Activated CD8-positive, alpha-beta memory T cell treated with anti-CD3 and anti-CD28 coated beads, Interleukin-2, amount 50 U/mL, for 24 hours (primary cell): ENCODE data around the gene POU2F3.
"Not testable (repeated sequence)": the region's sequence is repeated elsewhere in the genome, so short reads cannot be mapped to it uniquely, and the experiment has no call there.

Experiments
- DNase-seq: peaks from one replicate; pipeline ENCODE4 v3.0.0-alpha.2; 2020; ENCODE audit errors: extremely low read depth

Gene POU2F3

DNA sequence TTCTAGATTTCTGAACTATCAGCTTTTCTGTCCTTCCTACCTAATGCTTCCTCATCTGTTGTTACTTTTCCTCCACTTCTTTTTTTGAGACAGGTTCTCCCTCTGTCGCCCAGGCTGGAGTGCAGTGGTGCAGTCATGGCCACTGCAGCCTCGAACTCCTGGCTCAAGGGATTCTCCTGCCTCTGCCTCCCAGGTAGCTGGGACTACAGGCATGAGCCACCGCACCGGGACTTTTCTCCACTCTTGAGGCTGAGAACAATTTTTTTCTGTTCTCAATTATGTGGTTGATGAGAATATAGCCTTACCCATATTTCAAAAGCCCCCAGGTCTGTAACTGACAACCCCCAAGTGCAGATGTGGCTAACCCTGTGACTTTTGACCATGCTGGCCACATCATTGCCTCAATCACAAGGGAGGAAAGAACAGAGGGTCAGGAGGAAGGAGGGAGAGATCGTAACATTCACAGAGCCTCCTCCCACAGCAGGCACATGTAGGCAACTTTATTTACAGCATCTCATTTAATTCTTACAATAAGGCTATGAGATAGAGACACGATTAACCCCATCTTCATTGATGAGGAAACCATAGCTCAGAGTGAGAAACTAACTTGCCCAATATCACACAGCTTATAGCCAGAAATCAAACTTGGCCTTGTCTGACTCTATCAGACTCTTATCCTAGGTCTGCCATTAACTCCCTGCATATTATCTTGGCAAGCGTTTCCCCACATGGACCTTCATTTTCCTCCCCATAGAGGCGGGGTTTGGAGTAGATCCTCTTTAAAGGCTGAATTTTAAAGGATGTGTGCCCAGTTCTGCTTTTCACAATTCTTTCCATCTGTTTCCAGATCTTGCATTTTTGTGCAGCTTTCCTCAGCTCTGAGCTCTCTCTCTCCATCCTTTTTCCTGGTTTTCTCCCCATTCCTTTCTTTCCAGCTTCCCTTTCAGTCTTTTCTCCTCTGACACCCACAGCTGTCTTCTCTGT is 9.6 kb downstream of the POU2F3 start:
- no peak for DNase-seq

- not testable (repeated sequence) for DNase-seq
Observed at GRCh38 chr11:120253377-120253776, 13.4 kb downstream of the POU2F3 start.

GRCh38 chr11:120254788-120255518 is 15.0 kb downstream of the POU2F3 start:
- DNase-seq = no peak

GRCh38 chr11:120255519-120255866 is 15.6 kb downstream of the POU2F3 start:
- no peak for DNase-seq

DNA sequence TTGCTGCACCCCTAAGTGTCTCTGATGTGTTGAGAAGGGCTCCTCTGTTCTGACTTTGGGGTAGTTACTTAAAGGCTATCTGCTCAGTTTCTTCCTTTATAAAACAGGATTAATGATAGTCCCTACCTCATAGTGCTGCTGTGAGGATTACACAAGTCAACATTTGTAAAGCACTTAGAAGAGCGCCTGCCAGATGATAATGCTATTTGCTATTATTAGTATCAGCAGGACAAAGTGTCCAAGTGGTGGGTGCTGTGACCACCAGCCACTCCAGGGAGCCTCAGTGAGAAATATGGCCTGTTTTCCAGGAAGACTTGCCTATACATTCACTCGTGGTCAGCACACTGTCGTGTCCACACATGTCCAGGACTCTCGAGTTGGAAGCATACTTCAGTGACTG is 16.2 kb downstream of the POU2F3 start:
- no peak for DNase-seq

DNA sequence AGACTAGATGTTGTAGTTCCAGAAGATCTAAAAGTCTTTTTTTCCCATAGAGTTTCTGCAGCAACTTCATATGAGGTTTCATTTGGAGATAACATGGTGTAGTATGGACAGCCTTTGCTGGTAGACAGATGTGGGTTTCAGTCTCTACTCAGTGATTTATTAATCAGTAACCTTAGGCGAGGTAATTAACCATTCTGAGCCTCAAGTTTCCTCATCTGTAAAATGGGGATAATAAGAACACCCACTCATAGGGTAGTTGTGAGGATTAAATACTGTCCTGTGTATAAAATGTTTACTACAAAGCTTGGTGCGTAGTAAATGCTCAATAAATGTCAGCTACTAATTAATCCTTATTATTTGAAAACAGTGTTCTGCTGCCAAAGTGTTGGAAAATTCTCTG is 16.8 kb downstream of the POU2F3 start:
- no peak for DNase-seq

GRCh38 chr11:120257346-120257745 is 17.4 kb downstream of the POU2F3 start:
- no peak for DNase-seq

GRCh38 chr11:120258661-120259060 is 18.7 kb downstream of the POU2F3 start:
- DNase-seq = no peak

- no peak for DNase-seq
Observed at GRCh38 chr11:120259241-120259640, 19.3 kb downstream of the POU2F3 start.

DNA sequence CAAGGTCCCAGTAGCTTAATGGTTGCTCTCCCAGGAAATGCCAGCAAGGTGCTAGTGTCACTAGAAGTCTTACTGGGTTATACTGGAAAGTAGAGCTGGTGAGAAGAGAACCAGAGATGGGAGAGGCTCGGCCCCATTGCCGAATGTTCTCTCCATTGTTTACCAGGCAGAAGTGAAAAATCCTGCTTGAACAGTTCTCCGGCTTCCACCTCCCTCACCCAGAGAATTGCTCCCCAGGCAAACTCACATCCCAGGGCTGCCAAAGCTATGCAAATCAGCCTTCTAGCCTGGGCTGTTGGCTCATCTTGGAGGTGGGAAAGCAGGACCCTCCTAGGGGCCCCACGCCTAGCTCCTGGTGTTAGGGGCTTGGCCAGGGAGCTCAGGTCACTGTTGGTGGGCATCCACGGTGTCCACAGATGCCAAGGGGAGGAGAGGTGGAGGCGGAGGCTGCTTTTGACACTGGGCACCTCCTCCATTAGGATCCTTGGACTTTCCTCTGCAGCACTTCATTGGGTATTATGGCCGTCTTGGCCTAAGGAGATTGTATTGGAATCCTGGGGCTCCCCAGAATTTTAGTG is 20.1 kb downstream of the POU2F3 start:
- no peak for DNase-seq

DNA sequence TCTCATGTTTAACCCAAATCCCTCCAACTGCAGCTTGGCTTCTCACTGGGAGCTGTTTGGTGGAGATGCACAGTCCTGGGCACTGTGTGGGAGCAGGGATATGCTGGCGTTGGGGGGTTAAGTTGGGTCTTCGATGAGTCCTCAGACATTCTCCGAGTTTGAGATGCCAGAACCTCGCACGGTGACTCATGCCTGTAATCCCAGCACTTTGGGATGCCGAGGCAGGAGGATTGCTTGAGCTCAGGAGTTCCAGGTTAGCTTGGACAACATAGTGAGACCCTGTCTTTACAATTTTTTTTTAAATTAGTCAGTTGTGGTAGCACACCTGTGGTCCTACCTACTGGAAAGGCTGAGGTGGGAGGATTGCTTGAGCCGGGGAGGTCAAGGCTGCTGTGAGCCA is 20.7 kb downstream of the POU2F3 start:
- no peak for DNase-seq

- no peak for DNase-seq
Observed at GRCh38 chr11:120261321-120261720, 21.4 kb downstream of the POU2F3 start.

GRCh38 chr11:120261931-120262330 is 22.0 kb downstream of the POU2F3 start:
- DNase-seq = no peak

- DNase-seq = no peak
Observed at GRCh38 chr11:120267319-120267718, 27.4 kb downstream of the POU2F3 start.

- DNase-seq = no peak
Observed at GRCh38 chr11:120268686-120269085, 28.7 kb downstream of the POU2F3 start.

- DNase-seq = no peak
Observed at GRCh38 chr11:120270386-120270785, 30.4 kb downstream of the POU2F3 start.

DNA sequence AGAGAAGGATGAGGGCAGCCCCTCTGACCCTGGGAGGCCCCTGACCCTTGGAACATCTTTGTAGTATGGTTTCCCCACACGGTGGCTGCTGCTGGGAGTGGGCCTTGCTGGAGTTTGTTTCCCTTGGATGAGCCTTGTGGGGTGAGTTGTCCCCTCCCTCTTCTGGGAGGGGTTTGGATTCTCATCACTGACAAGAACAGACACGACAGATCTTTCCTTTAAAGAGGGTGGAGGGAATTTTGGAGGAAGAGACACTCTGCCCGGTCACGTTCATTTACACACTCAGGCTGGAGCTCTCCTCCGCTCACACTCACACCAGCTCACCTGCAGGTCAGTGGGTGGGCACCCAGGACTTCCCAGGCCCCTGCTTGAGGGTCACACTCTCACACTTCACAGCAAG is 31.7 kb downstream of the POU2F3 start:
- DNase-seq = no peak

DNA sequence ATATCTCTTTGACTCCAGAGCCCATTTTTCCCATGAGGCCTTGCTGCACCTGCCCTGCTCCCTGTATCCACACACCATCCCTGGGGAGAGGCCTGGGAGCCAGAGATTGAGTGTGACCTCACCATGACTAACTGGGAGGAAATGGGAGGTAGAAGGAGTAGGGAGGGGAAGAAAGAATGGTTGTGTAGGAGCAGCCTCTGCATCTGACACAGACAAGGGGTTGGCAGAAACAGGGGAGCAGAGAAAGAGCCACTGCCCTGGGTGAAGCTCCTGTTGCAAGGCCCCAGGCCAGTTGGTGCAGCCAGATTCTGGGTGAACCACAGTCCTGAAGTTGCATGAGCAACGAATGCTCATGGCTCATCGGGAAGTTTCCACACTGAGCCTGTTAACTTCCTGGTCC is 32.4 kb downstream of the POU2F3 start:
- DNase-seq = no peak

DNA sequence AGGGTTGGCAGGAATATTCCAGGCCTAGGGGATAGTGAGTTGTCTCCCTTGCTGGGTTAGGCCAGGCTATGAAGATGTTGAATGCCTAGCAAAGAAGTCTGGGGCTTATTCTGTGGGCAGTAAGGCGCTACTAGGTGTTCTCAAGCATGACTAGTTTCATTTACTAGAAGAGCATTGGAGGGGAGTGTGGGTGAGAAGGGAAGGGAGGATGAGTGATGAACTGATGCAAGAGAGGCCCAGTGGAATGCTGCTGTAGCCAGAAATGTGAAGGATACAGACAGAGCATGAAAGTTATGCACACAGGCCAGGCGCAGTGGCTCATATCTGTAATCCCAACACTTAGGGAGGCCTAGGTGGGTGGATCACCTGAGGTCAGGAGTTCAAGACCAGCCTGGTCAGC is 33.5 kb downstream of the POU2F3 start:
- no peak for DNase-seq

- DNase-seq = not testable (repeated sequence)
Observed at GRCh38 chr11:120273956-120274355, 34.0 kb downstream of the POU2F3 start.

- no peak for DNase-seq
Observed at GRCh38 chr11:120279502-120279901, 39.6 kb downstream of the POU2F3 start.

DNA sequence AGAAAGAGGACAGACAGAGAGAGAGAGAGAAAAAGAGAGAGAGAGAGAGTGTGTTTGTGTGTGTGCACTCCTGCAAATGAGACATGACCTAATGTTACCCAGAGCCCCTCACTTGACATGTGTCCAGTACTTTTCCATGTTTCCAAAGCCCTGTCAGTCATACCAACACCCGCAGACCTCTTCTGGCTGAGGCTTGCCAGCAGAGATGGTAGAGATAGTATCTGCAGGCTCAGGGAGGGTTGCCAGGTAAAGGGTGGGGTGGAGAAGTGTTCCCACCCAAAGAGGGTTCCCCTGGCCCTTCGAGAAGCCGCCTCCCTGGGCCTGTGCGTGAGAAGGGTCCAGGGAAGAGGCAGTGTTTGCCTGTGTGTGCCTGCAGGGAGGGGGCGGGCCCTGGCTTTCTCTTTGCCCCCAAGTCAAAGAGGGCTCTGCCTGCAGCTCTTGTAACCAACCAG is 40.7 kb downstream of the POU2F3 start:
- no peak for DNase-seq
